H1 (cell line): ENCODE results near the gene EIF2B2. TPM values are rescaled to one million over a fixed set of nuclear protein-coding genes. Genes with fewer than 3 reads are reported as not detected.

Experiments
- BCL11A ChIP-seq, 2 experiments: IDR thresholded peaks; one replicate each; pipeline ENCODE4 v1.6.1; 2011; ENCODE audit warnings: low read depth in 2 of 2, low read length in 2 of 2, mild to moderate bottlenecking in 2 of 2
- BRCA1 ChIP-seq: IDR thresholded peaks from 2 replicates; pipeline ENCODE4 v1.6.1; 2012; ENCODE audit warnings: low read depth, low read length, improper control_type of control experiment
- HDAC6 ChIP-seq: IDR thresholded peaks from one replicate; pipeline ENCODE4 v1.7.1; 2012; ENCODE audit warnings: low read depth, mild to moderate bottlenecking, inconsistent platforms, low read length, moderate library complexity
- JUN ChIP-seq: IDR thresholded peaks from 2 replicates; pipeline ENCODE4 v1.6.1; 2011; ENCODE audit warnings: low read depth, mild to moderate bottlenecking, improper control_type of control experiment, low read length
- KDM5A ChIP-seq: fragments of 200-600 bp; IDR thresholded peaks from 2 replicates; pipeline ENCODE4 v1.7.1; 2012; ENCODE audit warnings: mild to moderate bottlenecking, low read length, inconsistent platforms, mixed read lengths
- POLR2A ChIP-seq, 2 experiments: IDR thresholded peaks; 1 replicate in 1 of 2; 2 replicates in 1 of 2; pipeline ENCODE4 v1.6.1; 2011; ENCODE audit warnings: low read depth in 2 of 2, low read length in 2 of 2, mild to moderate bottlenecking in 2 of 2; ENCODE audit errors: control extremely low read depth in 1 of 2
- RNF2 ChIP-seq: fragments of 200-900, 300-1000 bp; sonication (generic); IDR thresholded peaks from 2 replicates; pipeline ENCODE4 v1.7.1; 2016; ENCODE audit warnings: borderline replicate concordance, low read depth, mild to moderate bottlenecking, antibody characterized with exemption, low read length; ENCODE audit not compliant: poor library complexity, severe bottlenecking; ENCODE audit errors: missing control alignments
- SRF ChIP-seq: IDR thresholded peaks from 2 replicates; pipeline ENCODE4 v1.6.1; 2011; ENCODE audit warnings: mild to moderate bottlenecking, low read depth, low read length, moderate library complexity
- TCF12 ChIP-seq: IDR thresholded peaks from 2 replicates; pipeline ENCODE4 v1.6.1; 2011; ENCODE audit warnings: low read depth, mild to moderate bottlenecking, low read length
- polyA plus RNA-seq, 7 experiments: library from polyadenylated mRNA; depleted of rRNA in 3 of 7; stranded (reverse) in 5 of 7; unstranded in 2 of 7; fragments of >200 nt in 5 of 7; fragments of 200-250 nt in 2 of 7; gene quantifications; 1 replicate in 5 of 7; 2 replicates in 1 of 7; 4 replicates in 1 of 7; pipeline versions ENCODE4 v1.2.1 to v1.2.3, GENCODE V29; 2011 to 2013; ENCODE audit warnings: missing spikeins in 2 of 7, mixed read lengths in 2 of 7
- total RNA-seq: library from RNA; stranded (reverse); fragmentation: NEBNext Ultra II Directional; extraction: Animal tissue kit (Norgen Biotek cat#: 25700); gene quantifications from 2 replicates; pipeline ENCODE4 v1.2.1, GENCODE V29; 2021

Gene EIF2B2
- total and polyA plus RNA-seq, 2 of the 8 experiments (the other 6 are each of a cell fraction or from before 2014, with no cell fraction given): 42.6 to 79.9 TPM

DNA sequence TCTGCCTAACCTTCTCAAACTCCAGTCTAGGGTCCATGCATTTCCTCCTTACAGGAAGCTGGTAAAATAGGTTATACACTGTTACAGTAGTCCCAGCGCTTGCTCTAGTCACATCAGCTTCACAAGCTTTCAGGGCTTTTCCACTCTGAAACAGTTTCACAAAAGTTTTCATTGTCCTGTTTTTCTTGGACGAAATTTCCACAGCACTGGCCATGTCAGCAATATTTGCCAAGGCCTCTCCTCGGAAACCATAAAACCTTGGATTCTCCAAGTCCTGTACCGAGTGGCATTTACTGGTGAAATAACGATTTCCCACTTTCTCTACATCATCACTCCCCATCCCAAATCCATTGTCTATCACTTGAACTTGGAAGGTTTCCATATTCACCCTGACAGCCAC lies 46.4 kb downstream of the EIF2B2 start (continued):
- TF ChIP-seq KDM5A: no peak
- TF ChIP-seq BCL11A (IDR thresholded peaks at IDR 0.05; ENCODE audit: low read depth in 2 of 2, low read length in 2 of 2): no peak
- no peak for TF ChIP-seq TCF12
- TF ChIP-seq BRCA1: no peak
- no peak for TF ChIP-seq RNF2
- no peak for TF ChIP-seq POLR2A (IDR thresholded peaks at IDR 0.05; ENCODE audit: control extremely low read depth in 1 of 2, low read depth in 2 of 2, low read length in 2 of 2)
- no peak for TF ChIP-seq SRF
- no peak for TF ChIP-seq JUN
- no peak for TF ChIP-seq HDAC6
- TF ChIP-seq, all 59 proteins: peak for 0
